HUES64 (cell line): ENCODE data around the gene MLLT3.

ENCODE experiments used
- H3K27ac ChIP-seq: 2 replicates; pipeline ENCODE4 v1.7.0; 2013; ENCODE audit warnings: low read depth, low read length, inconsistent platforms
- H3K27me3 ChIP-seq: 2 replicates; pipeline ENCODE4 v1.6.1; 2013; ENCODE audit warnings: mild to moderate bottlenecking, low read length; ENCODE audit not compliant: insufficient read depth
- H3K36me3 ChIP-seq: 2 replicates; pipeline ENCODE4 v1.6.1; 2013; ENCODE audit warnings: mild to moderate bottlenecking, low read length; ENCODE audit not compliant: insufficient read depth
- H3K4me1 ChIP-seq: 2 replicates; pipeline ENCODE4 v1.6.1; 2013; ENCODE audit warnings: mild to moderate bottlenecking, low read length, moderate library complexity; ENCODE audit not compliant: insufficient read depth
- H3K4me3 ChIP-seq: 2 replicates; pipeline ENCODE4 v1.5.1; 2013; ENCODE audit warnings: mild to moderate bottlenecking, low read length, moderate library complexity
- H3K9ac ChIP-seq: 2 replicates; pipeline ENCODE4 v1.6.1; 2013; ENCODE audit warnings: mild to moderate bottlenecking, low read depth, low read length
- H3K9me3 ChIP-seq: 2 replicates; pipeline ENCODE4 v1.6.1; 2013; ENCODE audit warnings: low read depth, low read length; ENCODE audit not compliant: insufficient read depth
- WGBS: fragments of 150-250, 120-280 bp; methylation state at CpG from one replicate; pipeline ENCODE4 v1.1.7; 2013; ENCODE audit warnings: missing lambda C conversion rate; 5-methylcytosine and 5-hydroxymethylcytosine counted together

Gene MLLT3

DNA sequence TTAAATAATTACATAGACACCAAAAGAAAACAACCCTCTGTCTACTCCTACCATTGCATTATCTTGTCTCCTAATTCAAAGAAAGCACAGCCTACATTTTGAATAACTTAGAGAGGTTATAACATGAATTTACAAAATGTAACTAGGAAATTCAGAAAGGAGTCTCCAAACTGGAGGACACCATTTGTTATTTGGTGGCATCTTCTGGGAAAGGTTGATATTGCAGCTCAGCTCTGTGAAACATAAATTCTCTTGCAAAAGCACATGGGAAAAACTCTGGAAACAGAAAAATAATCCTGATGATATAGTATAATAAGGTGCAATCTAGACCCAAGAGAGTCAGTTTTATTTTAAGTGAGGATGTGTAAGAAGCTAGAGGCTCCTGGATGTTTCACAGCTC, 215.3 kb downstream of the MLLT3 start:
- Histone ChIP-seq H3K9ac (no peak overlapping the region), H3K4me3 (no peak overlapping the region), H3K9me3 (no peaks in the 10 kb centered on the region), H3K4me1 (peaks cover 17% of the 10 kb centered on the region), H3K27me3 (no peaks in the 10 kb centered on the region), H3K36me3 (no peaks in the 10 kb centered on the region), H3K27ac (no peak overlapping the region)

GRCh38 chr9:20406344-20406743, 216.0 kb downstream of the MLLT3 start:
- Histone ChIP-seq H3K27ac (no peak overlapping the region), H3K36me3 (no peaks in the 10 kb centered on the region), H3K27me3 (no peaks in the 10 kb centered on the region), H3K9me3 (no peaks in the 10 kb centered on the region), H3K4me1 (peaks cover 17% of the 10 kb centered on the region), H3K9ac (no peak overlapping the region), H3K4me3 (no peak overlapping the region)
- WGBS = 96% methylated on average over 3 of the region's 4 CpGs

- whole genome bisulfite sequencing = 90% methylated on average over 5 of the region's 5 CpGs
- H3K9ac ChIP-seq = no peak overlapping the region
- no peaks in the 10 kb centered on the region for H3K27me3 ChIP-seq
- H3K27ac ChIP-seq = no peak overlapping the region
- H3K4me3 ChIP-seq = no peak overlapping the region
- H3K9me3 ChIP-seq = no peaks in the 10 kb centered on the region
- H3K36me3 ChIP-seq = no peaks in the 10 kb centered on the region
- peaks cover 17% of the 10 kb centered on the region for H3K4me1 ChIP-seq
Measured at GRCh38 chr9:20405616-20406015, 216.7 kb downstream of the MLLT3 start.

DNA sequence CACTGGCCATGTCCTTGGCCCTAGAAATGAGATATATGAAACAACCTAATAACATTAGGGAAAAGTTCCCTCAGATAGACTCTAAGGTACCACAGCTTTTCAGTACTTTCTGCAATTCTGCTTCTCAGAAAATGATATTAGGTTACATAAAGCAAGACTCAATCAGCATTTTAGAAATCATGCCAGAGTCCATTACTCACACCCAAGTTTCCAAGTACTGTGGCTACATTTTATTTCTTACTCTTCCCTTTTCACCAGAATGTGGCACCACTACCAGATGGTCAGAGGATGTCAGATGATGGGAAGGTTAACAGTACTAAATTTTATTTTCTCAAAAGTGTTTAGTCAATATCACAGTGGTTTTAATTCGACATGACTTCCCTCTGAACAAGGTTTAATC, 217.2 kb downstream of the MLLT3 start:
- no peaks in the 10 kb centered on the region for H3K9me3 ChIP-seq
- H3K27ac ChIP-seq = no peak overlapping the region
- H3K27me3 ChIP-seq = no peaks in the 10 kb centered on the region
- WGBS = 88% methylated on average over 1 of the region's 1 CpG
- no peaks in the 10 kb centered on the region for H3K36me3 ChIP-seq
- no peak overlapping the region for H3K9ac ChIP-seq
- H3K4me3 ChIP-seq = no peak overlapping the region
- peaks cover 17% of the 10 kb centered on the region for H3K4me1 ChIP-seq

DNA sequence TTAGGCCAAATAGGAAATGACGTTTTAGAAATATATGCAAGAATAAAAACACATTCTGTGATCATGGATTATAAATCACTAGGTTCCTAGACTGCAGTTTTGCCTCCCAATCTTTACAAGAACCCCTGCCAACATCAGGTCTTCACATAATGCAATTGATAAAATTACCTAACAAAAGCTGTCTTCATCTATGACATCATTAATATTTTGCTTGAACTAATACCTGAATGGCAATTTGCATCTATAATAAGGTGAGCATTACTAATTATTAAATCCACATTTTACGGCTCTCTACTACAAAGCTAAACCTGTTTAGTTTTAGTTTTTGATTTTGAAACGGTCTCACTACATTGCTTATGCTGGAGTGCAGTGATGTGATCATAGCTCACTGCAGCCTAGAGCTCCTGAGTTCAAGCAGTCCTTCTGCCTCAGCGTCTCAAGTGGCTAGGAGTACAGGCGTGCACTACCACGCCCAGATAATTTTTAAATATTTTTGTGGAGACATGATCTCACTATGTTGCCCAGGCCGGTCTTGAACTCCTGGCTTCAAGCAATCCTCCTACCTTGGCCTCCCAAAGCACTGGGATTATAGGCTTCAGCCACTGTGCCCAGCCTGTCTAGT, 218.0 kb downstream of the MLLT3 start:
- no peak overlapping the region for H3K4me3 ChIP-seq
- no peak overlapping the region for H3K9ac ChIP-seq
- H3K4me1 ChIP-seq = peaks cover 14% of the 10 kb centered on the region
- H3K9me3 ChIP-seq = no peaks in the 10 kb centered on the region
- WGBS = 97% methylated on average over 6 of the region's 7 CpGs
- no peak overlapping the region for H3K27ac ChIP-seq
- no peaks in the 10 kb centered on the region for H3K27me3 ChIP-seq
- H3K36me3 ChIP-seq = no peaks in the 10 kb centered on the region

- no peak overlapping the region for H3K9ac ChIP-seq
- no peaks in the 10 kb centered on the region for H3K36me3 ChIP-seq
- WGBS = 100% methylated on average over 1 of the region's 2 CpGs
- H3K9me3 ChIP-seq = no peaks in the 10 kb centered on the region
- H3K27ac ChIP-seq = no peak overlapping the region
- H3K27me3 ChIP-seq = no peaks in the 10 kb centered on the region
- peaks cover 5% of the 10 kb centered on the region for H3K4me1 ChIP-seq
- no peak overlapping the region for H3K4me3 ChIP-seq
Measured at GRCh38 chr9:20403346-20403745, 219.0 kb downstream of the MLLT3 start.

DNA sequence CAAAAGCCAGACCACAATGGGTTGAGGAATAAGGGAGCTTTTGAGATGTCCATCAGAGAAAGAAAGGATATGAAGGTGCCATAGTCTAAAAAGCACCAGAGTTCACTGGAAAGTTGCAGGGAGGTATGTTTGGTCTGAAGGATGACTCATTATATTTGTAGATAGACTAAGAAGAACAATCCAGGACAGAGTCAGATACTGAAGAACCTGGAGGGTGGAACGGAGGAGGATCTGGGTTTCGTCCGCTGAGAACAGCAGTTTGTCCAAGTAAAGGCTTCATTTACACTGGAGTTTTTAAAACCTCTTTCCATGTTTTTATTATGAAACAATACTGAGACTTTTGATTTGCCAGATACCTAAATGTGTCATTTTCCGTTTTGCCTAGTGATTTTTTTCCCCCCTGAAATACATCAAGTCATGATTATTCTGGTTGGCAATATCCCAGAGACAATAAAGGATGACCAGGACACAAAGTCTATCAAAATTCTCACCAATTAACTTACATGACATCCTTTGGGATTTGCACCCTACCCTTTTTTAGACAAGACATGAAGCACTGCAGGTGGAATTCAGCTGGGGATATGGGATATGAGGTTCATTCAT, 219.9 kb downstream of the MLLT3 start:
- H3K9me3 ChIP-seq = no peaks in the 10 kb centered on the region
- no peak overlapping the region for H3K27ac ChIP-seq
- H3K9ac ChIP-seq = no peak overlapping the region
- peaks cover 7% of the 10 kb centered on the region; the same call in 1 of the 2 replicates for H3K4me1 ChIP-seq
- H3K36me3 ChIP-seq = no peaks in the 10 kb centered on the region
- 98% methylated on average over 4 of the region's 4 CpGs for WGBS
- H3K4me3 ChIP-seq = no peak overlapping the region
- H3K27me3 ChIP-seq = no peaks in the 10 kb centered on the region

DNA sequence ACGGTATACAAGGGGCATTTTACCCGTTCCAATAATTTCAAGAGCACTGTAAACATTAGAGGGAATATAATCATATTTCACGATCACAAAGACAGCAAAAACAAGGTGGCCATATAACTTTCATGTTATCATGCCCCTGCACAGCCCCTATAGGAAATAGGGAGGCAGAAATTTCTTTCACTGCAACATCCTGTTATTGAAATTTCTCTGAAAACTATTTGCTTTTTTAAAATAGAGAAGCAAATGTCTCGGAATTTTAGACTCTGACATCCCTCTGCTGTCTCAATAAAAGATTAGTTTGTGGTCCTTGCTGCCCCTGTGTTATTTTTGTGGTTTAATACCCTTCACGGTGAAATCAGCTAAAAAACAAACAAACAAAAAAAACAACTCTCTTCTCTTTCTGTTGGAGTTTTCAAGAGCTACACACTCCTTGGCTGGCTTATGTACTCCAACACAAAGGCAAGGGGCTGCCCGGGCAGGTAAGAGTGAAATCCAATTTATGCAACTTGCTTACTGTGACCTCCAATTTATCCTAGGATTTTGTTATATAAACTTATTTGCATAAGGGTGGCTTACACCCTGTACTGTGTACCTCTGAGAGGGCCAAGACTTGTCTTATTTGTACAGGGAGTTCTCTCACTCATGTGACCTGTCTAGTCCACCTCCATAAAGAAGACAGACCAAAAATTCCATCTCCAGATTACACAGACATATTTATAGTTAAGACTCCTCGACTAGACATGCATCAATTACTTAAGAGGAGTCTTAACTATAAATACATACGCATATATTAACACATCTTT, 223.6 kb downstream of the MLLT3 start:
- Histone ChIP-seq H3K9ac (no peak overlapping the region), H3K9me3 (no peaks in the 10 kb centered on the region), H3K36me3 (no peaks in the 10 kb centered on the region), H3K27me3 (no peaks in the 10 kb centered on the region), H3K4me1 (peaks cover 13% of the 10 kb centered on the region), H3K4me3 (no peak overlapping the region), H3K27ac (no peak overlapping the region)
- WGBS = 97% methylated on average over 8 of the region's 8 CpGs

GRCh38 chr9:20397348-20397747, 225.0 kb downstream of the MLLT3 start:
- no peaks in the 10 kb centered on the region for H3K36me3 ChIP-seq

GRCh38 chr9:20396509-20396908, 225.8 kb downstream of the MLLT3 start:
- no peaks in the 10 kb centered on the region for H3K9me3 ChIP-seq
- no peak overlapping the region for H3K9ac ChIP-seq
- H3K27ac ChIP-seq = no peak overlapping the region
- no peak overlapping the region for H3K4me3 ChIP-seq
- H3K4me1 ChIP-seq = peaks cover 13% of the 10 kb centered on the region
- WGBS = 96% methylated on average over 2 of the region's 2 CpGs
- H3K36me3 ChIP-seq = no peaks in the 10 kb centered on the region
- H3K27me3 ChIP-seq = no peaks in the 10 kb centered on the region

More at GRCh38 chr9:20397348-20397747, 225.0 kb downstream of the MLLT3 start:
- no peak overlapping the region for H3K4me3 ChIP-seq
- no peaks in the 10 kb centered on the region for H3K27me3 ChIP-seq
- H3K9me3 ChIP-seq = no peaks in the 10 kb centered on the region
- H3K4me1 ChIP-seq = peaks cover 13% of the 10 kb centered on the region
- H3K27ac ChIP-seq = no peak overlapping the region
- 41% methylated on average over 4 of the region's 4 CpGs for WGBS
- H3K9ac ChIP-seq = no peak overlapping the region

GRCh38 chr9:20395651-20396050, 226.6 kb downstream of the MLLT3 start:
- no peaks in the 10 kb centered on the region for H3K27me3 ChIP-seq
- no peaks in the 10 kb centered on the region for H3K36me3 ChIP-seq
- WGBS = 93% methylated on average over 2 of the region's 2 CpGs
- H3K9me3 ChIP-seq = no peaks in the 10 kb centered on the region
- H3K4me1 ChIP-seq = peaks cover 13% of the 10 kb centered on the region
- no peak overlapping the region for H3K27ac ChIP-seq
- H3K4me3 ChIP-seq = no peak overlapping the region
- no peak overlapping the region for H3K9ac ChIP-seq
